Activated naive CD4-positive, alpha-beta T cell treated with anti-CD3 and anti-CD28 coated beads, Interleukin-2, amount 50 U/mL, for 16 hours (primary cell): Measurements from ENCODE around the gene SMARCC1.
"Not testable (repeated sequence)": the region's sequence is repeated elsewhere in the genome, so short reads cannot be mapped to it uniquely, and the experiment has no call there.

ENCODE experiments used
- DNase-seq: peaks from one replicate; pipeline ENCODE4 v3.0.0-alpha.2; 2020

The SMARCC1 gene

GRCh38 chr3:47762233-47762632 is 19.5 kb downstream of the SMARCC1 start:
- DNase-seq, result no peak

- DNase-seq, result no peak
Measured at GRCh38 chr3:47761046-47761445, 20.6 kb downstream of the SMARCC1 start.

GRCh38 chr3:47760207-47760606 is 21.5 kb downstream of the SMARCC1 start:
- DNase-seq, result not testable (repeated sequence)

GRCh38 chr3:47758261-47759025 is 23.2 kb downstream of the SMARCC1 start:
- no peak for DNase-seq

DNA sequence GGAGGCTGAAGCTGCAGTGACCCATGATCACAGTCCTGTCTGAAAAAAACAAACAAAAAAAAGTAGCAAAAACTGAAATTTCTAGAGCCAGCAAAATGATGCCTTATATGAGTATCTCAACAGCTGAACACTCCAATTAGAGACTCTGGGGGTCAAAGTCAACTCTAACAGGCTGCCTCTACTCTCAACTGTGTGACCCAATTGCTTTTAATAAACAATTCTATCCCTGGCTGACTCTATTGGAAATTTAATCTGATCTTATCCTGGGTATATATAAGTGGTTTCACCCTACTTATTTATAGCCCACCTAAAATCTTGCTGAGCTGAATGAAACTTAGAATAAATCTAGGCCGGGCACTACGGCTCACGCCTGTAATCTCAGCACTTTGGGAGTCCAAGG is 29.0 kb downstream of the SMARCC1 start:
- DNase-seq, result no peak

GRCh38 chr3:47750811-47751354 is 30.8 kb downstream of the SMARCC1 start:
- DNase-seq, result not testable (repeated sequence)

DNA sequence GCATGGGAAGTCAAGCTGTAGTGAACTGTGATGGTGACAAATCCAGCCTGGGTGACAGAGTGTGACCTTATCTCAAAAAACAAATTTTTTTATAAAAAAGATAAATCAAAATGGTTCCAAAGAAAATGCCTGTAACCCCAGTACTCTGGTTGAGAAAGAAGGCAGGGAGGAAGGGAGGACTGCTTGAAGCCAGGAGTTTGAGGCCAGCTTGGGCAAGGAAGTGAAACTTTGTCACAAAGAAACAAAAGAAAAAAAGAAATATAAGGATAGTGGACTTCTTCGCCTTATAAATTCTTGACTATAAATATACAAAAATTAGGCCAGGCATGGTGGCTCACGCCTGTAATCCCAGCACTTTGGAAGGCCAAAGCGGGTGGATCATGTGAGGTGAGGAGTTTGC is 34.1 kb downstream of the SMARCC1 start:
- DNase-seq, result no peak

- DNase-seq, result no peak
Measured at GRCh38 chr3:47746264-47746663, 35.4 kb downstream of the SMARCC1 start.

- DNase-seq, result no peak
Measured at GRCh38 chr3:47743855-47744254, 37.8 kb downstream of the SMARCC1 start.

- not testable (repeated sequence) for DNase-seq
Measured at GRCh38 chr3:47743352-47743751, 38.3 kb downstream of the SMARCC1 start.

DNA sequence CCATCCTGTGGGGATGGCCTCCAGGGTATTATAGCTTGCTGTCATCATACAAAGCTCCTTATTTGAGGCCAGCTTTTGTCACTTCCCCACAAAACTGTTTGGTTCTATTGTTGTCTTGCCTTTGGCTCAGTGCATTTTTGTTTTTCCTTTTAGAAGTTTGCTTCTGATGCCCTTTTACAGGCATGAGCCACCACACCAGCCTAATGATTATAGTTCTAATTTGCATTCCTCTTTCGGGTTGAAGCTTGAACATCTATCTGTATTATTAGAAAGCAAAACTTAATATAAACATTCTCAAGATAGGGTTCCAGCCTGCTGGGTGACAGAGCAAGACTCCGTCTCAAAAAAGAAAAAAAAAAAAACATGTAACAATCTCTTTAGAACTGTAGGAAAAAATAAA is 39.8 kb downstream of the SMARCC1 start:
- DNase-seq, result no peak

DNA sequence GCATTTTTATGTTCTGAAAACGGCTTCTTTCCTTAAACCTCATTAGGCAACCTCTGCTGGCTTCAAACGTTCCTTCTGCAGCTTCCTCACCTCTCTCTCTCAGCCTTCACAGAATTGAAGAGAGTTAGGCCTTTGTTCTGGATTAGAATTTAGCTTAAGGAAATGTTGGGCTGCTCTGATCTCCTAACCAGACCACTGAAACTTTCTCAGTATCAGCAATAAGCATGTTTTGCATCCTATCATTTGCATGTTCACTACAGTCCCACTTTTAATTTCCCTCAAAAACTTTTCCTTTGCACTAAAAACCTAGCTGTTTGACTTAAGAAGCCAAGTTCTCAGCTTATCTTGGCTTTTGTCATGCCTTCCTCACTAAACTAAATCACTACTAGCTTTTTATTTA is 49.5 kb downstream of the SMARCC1 start:
- DNase-seq, result no peak

DNA sequence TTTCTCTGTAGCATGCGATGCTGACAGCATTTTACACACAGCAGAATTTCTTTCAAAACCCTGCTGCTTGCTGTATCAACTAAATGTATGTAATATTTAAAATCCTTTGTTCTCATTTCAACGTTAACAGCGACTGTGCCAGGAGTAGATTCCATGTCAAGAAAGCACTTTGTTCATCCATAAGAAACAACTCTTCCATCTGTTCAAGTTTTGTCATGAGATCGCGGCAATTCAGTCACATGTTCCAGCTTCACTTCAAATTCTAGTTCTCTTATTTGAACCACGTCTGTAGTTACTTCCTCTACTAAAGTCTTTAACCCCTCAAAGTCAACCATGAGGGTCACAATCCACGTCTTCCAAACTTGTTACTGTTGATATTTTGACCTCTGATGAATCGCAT is 50.6 kb downstream of the SMARCC1 start:
- DNase-seq, result no peak

GRCh38 chr3:47722859-47723258 is 58.8 kb downstream of the SMARCC1 start:
- no peak for DNase-seq

- not testable (repeated sequence) for DNase-seq
Measured at GRCh38 chr3:47717448-47717847, 64.2 kb downstream of the SMARCC1 start.

GRCh38 chr3:47716656-47717055 is 65.0 kb downstream of the SMARCC1 start:
- DNase-seq, result no peak

DNA sequence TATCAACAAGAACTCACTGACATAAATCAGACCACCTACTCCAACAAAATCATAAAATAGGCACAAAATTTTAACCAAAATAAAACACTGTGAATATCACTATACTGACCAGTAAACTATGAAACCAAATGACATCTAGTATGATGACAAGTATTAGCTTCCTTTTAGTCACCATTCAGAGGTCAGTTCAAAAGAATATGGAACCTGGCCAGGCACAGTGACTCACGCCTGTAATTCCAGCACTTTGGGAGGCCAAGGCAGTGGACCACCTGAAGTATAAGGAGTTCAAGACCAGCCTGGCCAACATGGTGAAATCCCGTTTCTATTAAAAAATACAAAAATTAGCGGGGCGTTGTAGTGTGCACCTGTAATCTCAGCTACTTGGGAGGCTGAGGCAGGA is 65.8 kb downstream of the SMARCC1 start:
- no peak for DNase-seq

- no peak for DNase-seq
Measured at GRCh38 chr3:47714606-47715005, 67.1 kb downstream of the SMARCC1 start.

DNA sequence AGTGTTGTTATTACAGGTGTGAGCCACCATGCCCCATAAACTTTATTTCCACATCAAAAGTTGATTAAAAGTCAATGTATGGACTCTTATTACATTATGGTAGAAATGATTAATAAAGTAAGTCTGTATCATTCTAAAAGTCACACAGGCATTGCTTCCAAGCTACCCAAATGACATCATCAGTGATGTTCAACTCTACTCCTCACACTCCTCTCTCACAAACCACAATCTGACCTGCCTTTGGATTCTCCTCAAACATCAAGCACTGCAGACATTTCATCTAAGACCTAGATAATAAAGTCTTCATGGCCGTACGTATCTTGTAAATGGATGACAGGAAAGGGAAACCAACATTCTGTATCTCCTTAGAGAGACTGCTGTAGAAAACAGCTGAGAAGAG is 68.0 kb downstream of the SMARCC1 start:
- no peak for DNase-seq

- no peak for DNase-seq
Measured at GRCh38 chr3:47712398-47712797, 69.3 kb downstream of the SMARCC1 start.

DNA sequence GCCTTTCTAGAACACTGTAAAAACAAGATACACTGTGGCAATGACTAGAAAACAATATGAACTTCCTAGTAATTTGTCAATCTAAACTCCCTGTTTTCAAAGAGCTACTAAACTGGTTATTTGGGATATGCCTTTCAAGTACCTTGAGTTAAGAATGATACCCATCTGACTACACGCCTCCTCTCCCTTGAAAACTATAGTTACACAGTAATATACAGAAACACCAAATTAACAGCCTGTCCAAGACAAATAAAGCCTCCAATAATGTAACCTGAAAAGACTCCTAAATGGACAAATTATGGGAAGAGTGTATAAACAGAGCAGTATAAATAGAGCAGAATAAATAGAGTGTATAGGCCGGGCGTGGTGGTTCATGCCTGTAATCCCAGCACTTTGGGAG is 70.1 kb downstream of the SMARCC1 start:
- no peak for DNase-seq

DNA sequence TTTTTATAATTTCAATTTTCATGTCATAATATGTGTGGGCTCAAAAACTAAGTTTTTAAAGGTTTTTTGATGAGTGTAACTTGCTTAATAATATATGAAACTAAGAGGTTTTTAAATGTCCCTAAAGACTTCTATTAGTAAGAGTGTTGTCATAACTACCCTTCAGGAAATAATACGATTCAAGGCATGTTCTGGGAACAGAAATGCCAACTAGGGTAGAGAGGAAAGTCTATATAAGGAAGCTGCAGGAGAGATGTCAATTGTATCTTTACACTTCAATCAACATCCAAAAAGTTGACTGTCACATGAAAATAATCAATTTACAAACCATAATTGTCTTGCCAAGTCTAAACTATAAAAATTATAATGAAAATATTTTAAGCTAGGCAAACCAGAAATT is 76.3 kb downstream of the SMARCC1 start:
- no peak for DNase-seq

DNA sequence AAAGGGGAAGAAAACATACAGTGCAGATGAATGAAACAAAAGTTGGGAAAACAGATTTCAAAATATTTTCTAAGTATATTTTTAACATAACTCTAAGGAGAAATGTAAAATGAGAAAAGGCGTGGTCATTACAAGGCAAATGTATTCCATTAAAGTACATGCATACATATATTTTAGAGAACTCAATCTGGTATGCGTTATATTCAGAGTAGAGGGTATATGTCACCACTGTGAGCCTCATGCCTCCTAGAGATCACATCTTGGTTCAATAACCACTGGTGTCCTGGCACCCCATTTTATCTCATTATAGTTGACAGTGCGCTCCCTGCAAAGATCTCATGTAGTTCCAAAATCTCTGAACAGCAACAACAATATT is 77.5 kb downstream of the SMARCC1 start:
- no peak for DNase-seq

DNA sequence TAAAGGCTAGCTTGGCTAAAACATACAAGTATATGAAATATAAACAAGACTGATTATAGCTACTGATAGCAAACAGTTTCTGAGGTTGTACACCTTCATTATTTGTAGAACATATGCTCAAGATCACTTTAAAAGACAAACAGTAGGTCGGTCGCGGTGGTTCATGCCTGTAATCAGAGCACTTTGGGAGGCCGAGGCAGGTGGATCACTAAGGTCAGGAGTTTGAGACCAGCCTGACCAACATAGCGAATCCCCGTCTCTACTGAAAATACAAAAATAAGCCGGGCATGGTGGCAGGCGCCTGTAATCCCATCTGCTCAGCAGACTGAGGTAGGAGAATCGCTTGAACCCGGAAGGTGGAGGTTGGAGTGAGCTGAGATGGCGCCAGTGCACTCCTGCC is 80.3 kb downstream of the SMARCC1 start:
- no peak for DNase-seq

GRCh38 chr3:47692158-47692557 is 89.5 kb downstream of the SMARCC1 start:
- DNase-seq, result no peak
